Neural cell (in vitro differentiated cells): ENCODE data around the gene IGSF21. TPM values are rescaled to one million over a fixed set of nuclear protein-coding genes. Genes with fewer than 3 reads are reported as not detected.

Experiments used
- H2AFZ ChIP-seq: fragments of 200-600, 300-800 bp; sonication (generic), shearing (Covaris generic); 2 replicates; pipeline ENCODE4 v1.6.0; 2014; ENCODE audit warnings: low read depth, mild to moderate bottlenecking, antibody characterized with exemption, low read length, moderate library complexity
- H3F3A ChIP-seq: fragments of 200-600 bp; shearing (Covaris generic); 2 replicates; pipeline ENCODE4 v1.6.1; 2016; ENCODE audit warnings: mild to moderate bottlenecking, moderate library complexity, mixed read lengths, antibody characterized with exemption, low read length; ENCODE audit not compliant: insufficient read depth, poor library complexity, severe bottlenecking
- H3K27ac ChIP-seq: fragments of 200-600, 300-800 bp; sonication (generic), shearing (Covaris generic); 2 replicates; pipeline ENCODE4 v1.5.1; 2014; ENCODE audit warnings: mild to moderate bottlenecking, low read length, moderate library complexity
- H3K27me3 ChIP-seq: fragments of 300-800, 200-600 bp; sonication (generic), shearing (Covaris generic); 2 replicates; pipeline ENCODE4 v1.6.0; 2014; ENCODE audit warnings: mild to moderate bottlenecking, low read depth, low read length, moderate library complexity; ENCODE audit not compliant: insufficient read depth
- H3K36me3 ChIP-seq: fragments of 300-800, 200-600 bp; sonication (generic), shearing (Covaris generic); 2 replicates; pipeline ENCODE4 v1.5.1; 2014; ENCODE audit warnings: mild to moderate bottlenecking, antibody characterized with exemption, low read length, moderate library complexity; ENCODE audit not compliant: insufficient read depth
- H3K4me2 ChIP-seq: fragments of 300-800, 200-600 bp; sonication (generic), shearing (Covaris generic); 2 replicates; pipeline ENCODE4 v1.6.0; 2014; ENCODE audit warnings: mild to moderate bottlenecking, low read length
- H3K4me3 ChIP-seq: fragments of 300-800, 200-600 bp; sonication (generic), shearing (Covaris generic); 2 replicates; pipeline ENCODE4 v1.5.1; 2014; ENCODE audit warnings: mild to moderate bottlenecking, low read length, moderate library complexity
- H3K79me2 ChIP-seq: fragments of 200-600 bp; shearing (Covaris generic); replicated peaks from 2 replicates; pipeline ENCODE4 v1.6.0; 2014; ENCODE audit warnings: mild to moderate bottlenecking, low read length, moderate library complexity; ENCODE audit not compliant: insufficient read depth
- H3K9ac ChIP-seq: fragments of 300-800, 200-600 bp; sonication (generic), shearing (Covaris generic); 2 replicates; pipeline ENCODE4 v1.6.1; 2016; ENCODE audit warnings: mild to moderate bottlenecking, low read length, mixed read lengths
- H3K9me2 ChIP-seq: fragments of 200-600 bp; shearing (Covaris generic); 2 replicates; pipeline ENCODE4 v1.6.1; 2016; ENCODE audit warnings: mild to moderate bottlenecking, low read length, mixed read lengths; ENCODE audit not compliant: insufficient read depth
- H3K9me3 ChIP-seq: fragments of 200-600, 300-800 bp; sonication (generic), shearing (Covaris generic); 2 replicates; pipeline ENCODE4 v1.6.1; 2016; ENCODE audit warnings: mild to moderate bottlenecking, mixed run types, low read length, moderate library complexity, mixed read lengths
- H4K20me1 ChIP-seq: fragments of 200-600 bp; shearing (Covaris generic); 2 replicates; pipeline ENCODE4 v1.6.1; 2016; ENCODE audit warnings: mild to moderate bottlenecking, mixed run types; ENCODE audit not compliant: insufficient read depth
- CTCF ChIP-seq: fragments of 450-650 bp; IDR thresholded peaks from 2 replicates; pipeline ENCODE4 v1.5.1; 2014; ENCODE audit warnings: antibody characterized with exemption, mild to moderate bottlenecking, moderate library complexity; ENCODE audit not compliant: poor library complexity, severe bottlenecking
- EP300 ChIP-seq: fragments of 450-650 bp; conservative IDR thresholded peaks from 2 replicates; pipeline ENCODE4 v1.6.1; 2014; ENCODE audit warnings: antibody characterized with exemption, mild to moderate bottlenecking, moderate library complexity; ENCODE audit not compliant: poor library complexity, severe bottlenecking
- EZH2 ChIP-seq: fragments of 200-600, 300-800 bp; shearing (Covaris generic), sonication (generic); IDR thresholded peaks from 2 replicates; pipeline ENCODE4 v1.6.1; 2014; ENCODE audit warnings: antibody characterized with exemption, low read length, borderline replicate concordance, mild to moderate bottlenecking; ENCODE audit not compliant: insufficient read depth, poor library complexity, severe bottlenecking
- MXI1 ChIP-seq: fragments of 450-650 bp; conservative IDR thresholded peaks from 2 replicates; pipeline ENCODE4 v1.6.1; 2014; ENCODE audit warnings: antibody characterized with exemption, mild to moderate bottlenecking; ENCODE audit not compliant: poor library complexity, severe bottlenecking
- POLR2AphosphoS5 ChIP-seq: IDR thresholded peaks from 2 replicates; pipeline ENCODE4 v1.6.1; 2012
- RAD21 ChIP-seq: fragments of 450-650 bp; conservative IDR thresholded peaks from 2 replicates; pipeline ENCODE4 v1.6.1; 2014; ENCODE audit warnings: antibody characterized with exemption, mild to moderate bottlenecking, moderate library complexity
- REST ChIP-seq: IDR thresholded peaks from 2 replicates; pipeline ENCODE4 v1.6.1; 2012; ENCODE audit warnings: borderline replicate concordance
- SMC3 ChIP-seq: fragments of 450-650 bp; conservative IDR thresholded peaks from 2 replicates; pipeline ENCODE4 v1.6.1; 2014; ENCODE audit warnings: antibody characterized with exemption, mild to moderate bottlenecking, moderate library complexity; ENCODE audit not compliant: poor library complexity
- TAF1 ChIP-seq: IDR thresholded peaks from 2 replicates; pipeline ENCODE4 v1.6.1; 2012; ENCODE audit warnings: low read depth
- polyA plus RNA-seq: library from polyadenylated mRNA; depleted of rRNA; stranded (reverse); fragments of >200 nt; gene quantifications from 2 replicates; pipeline ENCODE4 v1.2.3, GENCODE V29; 2014

The IGSF21 gene
- polyA plus RNA-seq, 1 donor from 2014 or later, result 2.4 TPM

- no peak overlapping the region for H3K9ac ChIP-seq
- H3K79me2 ChIP-seq, result no peaks in the 10 kb centered on the region
- TF ChIP-seq CTCF (no peak), RAD21 (no peak), EZH2 (no peak), SMC3 (no peak), TAF1 (no peak), MXI1 (no peak), POLR2AphosphoS5 (no peak), EP300 (no peak), REST (no peak)
- no peak overlapping the region for H3K27ac ChIP-seq
- H4K20me1 ChIP-seq, result no peaks in the 10 kb centered on the region
- H2AFZ ChIP-seq, result no peak overlapping the region
- no peaks in the 10 kb centered on the region for H3K27me3 ChIP-seq
- no peak overlapping the region for H3K4me2 ChIP-seq
- H3K9me3 ChIP-seq, result no peaks in the 10 kb centered on the region
- no peaks in the 10 kb centered on the region for H3F3A ChIP-seq
- H3K9me2 ChIP-seq, result no peaks in the 10 kb centered on the region
- H3K36me3 ChIP-seq, result no peaks in the 10 kb centered on the region
- H3K4me3 ChIP-seq, result no peak overlapping the region
Measured at GRCh38 chr1:18265641-18266040, 158.0 kb downstream of the IGSF21 start.

GRCh38 chr1:18266391-18266790 is 158.8 kb downstream of the IGSF21 start:
- H2AFZ ChIP-seq, result no peak overlapping the region
- H3K27ac ChIP-seq, result no peak overlapping the region
- no peaks in the 10 kb centered on the region for H3K9me3 ChIP-seq
- no peak overlapping the region for H3K4me2 ChIP-seq
- no peaks in the 10 kb centered on the region for H4K20me1 ChIP-seq
- TF ChIP-seq EP300 (no peak), MXI1 (no peak), POLR2AphosphoS5 (no peak), SMC3 (no peak), TAF1 (no peak), REST (no peak), RAD21 (no peak), CTCF (no peak), EZH2 (no peak)
- no peak overlapping the region for H3K9ac ChIP-seq
- no peaks in the 10 kb centered on the region for H3F3A ChIP-seq
- no peaks in the 10 kb centered on the region for H3K79me2 ChIP-seq
- no peaks in the 10 kb centered on the region for H3K27me3 ChIP-seq
- no peak overlapping the region for H3K4me3 ChIP-seq
- H3K9me2 ChIP-seq, result no peaks in the 10 kb centered on the region
- no peaks in the 10 kb centered on the region for H3K36me3 ChIP-seq
